Measurements from ENCODE around the gene TRAPPC3. TPM values are rescaled to one million over a fixed set of nuclear protein-coding genes. Genes with fewer than 3 reads are reported as not detected.

Gene TRAPPC3
- total and polyA plus RNA-seq, 2 experiments from 2014 or later, result 99.6 to 125 TPM

DNA sequence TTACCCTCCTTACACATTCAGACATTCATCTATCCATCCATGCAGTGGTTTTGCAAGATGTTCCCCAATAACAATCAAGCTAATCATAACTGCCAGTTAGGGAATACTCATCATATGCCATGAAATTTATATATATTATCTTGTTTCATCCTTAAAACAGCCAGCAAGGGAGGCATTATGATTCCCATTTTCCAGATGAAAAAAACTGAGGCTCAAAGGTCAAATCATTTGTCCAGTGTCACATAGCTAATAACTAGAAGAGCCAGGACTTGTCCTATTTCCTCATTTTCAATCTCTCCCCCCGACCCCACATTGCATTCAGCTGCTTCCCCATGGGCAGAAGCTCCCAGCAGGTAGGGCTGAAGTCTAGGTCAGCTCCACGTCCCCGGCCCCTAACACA lies 17.3 kb downstream of the TRAPPC3 start:
- H3K36me3 ChIP-seq, result peaks cover 4% of the 10 kb centered on the region
- no peak overlapping the region for H3K27ac ChIP-seq
- no peaks in the 10 kb centered on the region for H3K9me3 ChIP-seq (ENCODE audit: low read depth)
- no peaks in the 10 kb centered on the region for H3K4me1 ChIP-seq (ENCODE audit: low read depth)
- H3K27me3 ChIP-seq, result no peaks in the 10 kb centered on the region
- TF ChIP-seq, protein P1, sequence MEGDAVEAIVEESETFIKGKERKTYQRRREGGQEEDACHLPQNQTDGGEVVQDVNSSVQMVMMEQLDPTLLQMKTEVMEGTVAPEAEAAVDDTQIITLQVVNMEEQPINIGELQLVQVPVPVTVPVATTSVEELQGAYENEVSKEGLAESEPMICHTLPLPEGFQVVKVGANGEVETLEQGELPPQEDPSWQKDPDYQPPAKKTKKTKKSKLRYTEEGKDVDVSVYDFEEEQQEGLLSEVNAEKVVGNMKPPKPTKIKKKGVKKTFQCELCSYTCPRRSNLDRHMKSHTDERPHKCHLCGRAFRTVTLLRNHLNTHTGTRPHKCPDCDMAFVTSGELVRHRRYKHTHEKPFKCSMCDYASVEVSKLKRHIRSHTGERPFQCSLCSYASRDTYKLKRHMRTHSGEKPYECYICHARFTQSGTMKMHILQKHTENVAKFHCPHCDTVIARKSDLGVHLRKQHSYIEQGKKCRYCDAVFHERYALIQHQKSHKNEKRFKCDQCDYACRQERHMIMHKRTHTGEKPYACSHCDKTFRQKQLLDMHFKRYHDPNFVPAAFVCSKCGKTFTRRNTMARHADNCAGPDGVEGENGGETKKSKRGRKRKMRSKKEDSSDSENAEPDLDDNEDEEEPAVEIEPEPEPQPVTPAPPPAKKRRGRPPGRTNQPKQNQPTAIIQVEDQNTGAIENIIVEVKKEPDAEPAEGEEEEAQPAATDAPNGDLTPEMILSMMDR (IDR thresholded peaks at IDR 0.05; ENCODE audit: low read depth, low read length), result no peak
- no peak for DNase-seq (ENCODE audit: low read depth in 1 of 2, low spot score in 1 of 2)
- no peak overlapping the region for H3K4me3 ChIP-seq

DNA sequence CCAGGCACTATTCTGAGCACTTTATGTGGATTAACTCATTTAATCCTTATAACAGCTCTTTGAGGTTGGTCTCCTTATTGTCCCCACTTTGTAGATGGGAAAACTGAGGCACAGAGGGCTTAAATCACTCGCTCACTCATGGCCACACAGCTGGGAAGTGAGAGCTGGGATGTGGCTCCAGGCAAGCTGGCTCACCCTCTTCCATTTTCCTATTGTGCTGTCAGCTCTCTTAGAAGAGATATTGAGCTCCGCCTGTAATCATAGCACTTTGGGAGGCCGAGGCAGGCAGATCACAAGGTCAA lies 20.4 kb downstream of the TRAPPC3 start:
- Histone ChIP-seq H3K27me3 (peaks cover 27% of the 10 kb centered on the region), H3K9me3 (ENCODE audit: low read depth) (no peaks in the 10 kb centered on the region), H3K27ac (no peak overlapping the region), H3K4me1 (ENCODE audit: low read depth) (no peaks in the 10 kb centered on the region), H3K36me3 (no peaks in the 10 kb centered on the region), H3K4me3 (no peak overlapping the region)
- DNase-seq (ENCODE audit: low read depth in 1 of 2, low spot score in 1 of 2), result no peak
- TF ChIP-seq, protein P1 (IDR thresholded peaks at IDR 0.05; ENCODE audit: low read depth, low read length), result no peak

DNA sequence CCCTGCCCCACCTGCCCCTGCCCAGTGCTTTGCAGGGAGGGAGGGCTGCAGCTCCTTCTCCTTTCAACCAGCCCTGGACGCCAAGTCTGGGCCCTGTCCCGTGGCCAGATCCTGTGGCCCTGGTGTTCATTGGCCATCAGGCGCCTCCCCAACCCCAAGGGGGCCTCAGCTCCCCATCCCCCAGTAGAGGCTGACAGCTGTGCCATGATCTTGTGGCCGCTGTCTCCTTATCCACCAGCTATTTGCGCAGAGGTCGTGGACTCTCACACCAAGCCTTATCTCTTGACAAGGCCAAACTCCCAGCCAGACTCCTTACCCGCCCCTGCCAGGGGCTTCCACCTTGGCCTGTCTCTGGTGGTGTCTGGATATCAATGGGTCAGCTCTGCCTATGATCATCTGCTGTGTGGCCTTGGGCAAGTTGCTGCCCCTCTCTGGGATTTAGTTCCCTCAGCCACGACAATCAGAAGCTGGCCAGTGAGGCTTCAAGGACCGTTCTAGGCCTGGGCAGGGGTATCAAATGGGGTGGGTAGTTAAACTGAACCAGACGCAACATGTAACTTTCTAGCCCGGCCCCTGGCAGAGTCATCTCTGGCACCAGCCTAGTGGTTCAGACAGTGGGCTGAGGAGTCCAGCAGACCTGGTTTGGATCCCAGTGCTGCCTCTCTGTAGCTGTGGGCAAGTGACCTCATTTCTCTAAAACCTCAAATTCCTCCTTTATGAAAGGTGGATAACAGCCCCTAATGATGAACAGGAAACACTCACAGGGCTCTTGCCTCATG lies 21.0 kb downstream of the TRAPPC3 start:
- DNase-seq (ENCODE audit: low read depth in 1 of 2, low spot score in 1 of 2), result peak in 1 of 2 donors; percentile 53
- no peak overlapping the region for H3K27ac ChIP-seq

DNA sequence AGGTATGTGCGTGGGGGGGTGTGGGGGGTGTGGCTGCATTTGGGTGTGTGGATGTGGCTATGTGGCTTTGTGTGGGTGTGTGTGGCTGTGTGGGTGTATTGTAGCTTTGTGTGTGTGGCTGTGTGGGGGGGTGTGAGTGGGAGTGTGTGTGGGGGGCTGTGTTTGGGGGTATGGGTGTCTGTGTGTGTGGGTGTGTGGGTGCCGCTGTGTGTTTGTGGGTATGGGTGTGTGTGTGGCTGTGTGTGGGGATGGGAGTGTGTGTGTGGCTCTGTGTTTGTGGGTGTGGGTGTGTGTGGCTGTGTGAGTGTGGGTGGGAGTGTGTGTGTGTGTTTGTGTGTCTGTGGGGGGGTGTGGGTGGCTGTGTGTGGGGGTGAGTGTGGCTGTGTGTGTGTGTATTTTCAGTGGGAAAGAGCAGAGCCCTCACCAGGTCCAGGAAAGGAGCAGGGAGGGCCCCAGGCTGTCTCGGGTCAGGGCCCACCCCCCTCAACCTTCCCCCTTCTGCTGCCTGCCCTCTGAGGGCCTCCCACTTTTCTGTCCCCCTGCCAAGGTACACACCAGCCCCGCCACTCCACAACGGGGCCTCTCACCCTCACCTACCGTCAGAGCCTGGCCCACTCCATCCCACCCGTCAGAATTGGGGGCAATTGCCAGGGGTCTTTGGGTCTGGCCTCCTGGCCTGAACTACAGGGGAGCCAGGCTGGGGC lies 22.3 kb downstream of the TRAPPC3 start:
- no peak overlapping the region for H3K4me3 ChIP-seq
- H3K27ac ChIP-seq, result no peak overlapping the region
- no peaks in the 10 kb centered on the region for H3K9me3 ChIP-seq (ENCODE audit: low read depth)
- peaks cover 46% of the 10 kb centered on the region for H3K27me3 ChIP-seq
- no peaks in the 10 kb centered on the region for H3K4me1 ChIP-seq (ENCODE audit: low read depth)
- TF ChIP-seq, protein P1 (IDR thresholded peaks at IDR 0.05; ENCODE audit: low read depth, low read length), result no peak
- H3K36me3 ChIP-seq, result no peaks in the 10 kb centered on the region
- no peak for DNase-seq (ENCODE audit: low read depth in 1 of 2, low spot score in 1 of 2)

More for the DNA sequence above, 21.0 kb downstream of the TRAPPC3 start:
- Histone ChIP-seq H3K27me3 (peaks cover 32% of the 10 kb centered on the region), H3K4me1 (ENCODE audit: low read depth) (no peaks in the 10 kb centered on the region), H3K9me3 (ENCODE audit: low read depth) (no peaks in the 10 kb centered on the region), H3K36me3 (no peaks in the 10 kb centered on the region), H3K4me3 (no peak overlapping the region)
- TF ChIP-seq, protein P1 (IDR thresholded peaks at IDR 0.05; ENCODE audit: low read depth, low read length), result no peak

DNA sequence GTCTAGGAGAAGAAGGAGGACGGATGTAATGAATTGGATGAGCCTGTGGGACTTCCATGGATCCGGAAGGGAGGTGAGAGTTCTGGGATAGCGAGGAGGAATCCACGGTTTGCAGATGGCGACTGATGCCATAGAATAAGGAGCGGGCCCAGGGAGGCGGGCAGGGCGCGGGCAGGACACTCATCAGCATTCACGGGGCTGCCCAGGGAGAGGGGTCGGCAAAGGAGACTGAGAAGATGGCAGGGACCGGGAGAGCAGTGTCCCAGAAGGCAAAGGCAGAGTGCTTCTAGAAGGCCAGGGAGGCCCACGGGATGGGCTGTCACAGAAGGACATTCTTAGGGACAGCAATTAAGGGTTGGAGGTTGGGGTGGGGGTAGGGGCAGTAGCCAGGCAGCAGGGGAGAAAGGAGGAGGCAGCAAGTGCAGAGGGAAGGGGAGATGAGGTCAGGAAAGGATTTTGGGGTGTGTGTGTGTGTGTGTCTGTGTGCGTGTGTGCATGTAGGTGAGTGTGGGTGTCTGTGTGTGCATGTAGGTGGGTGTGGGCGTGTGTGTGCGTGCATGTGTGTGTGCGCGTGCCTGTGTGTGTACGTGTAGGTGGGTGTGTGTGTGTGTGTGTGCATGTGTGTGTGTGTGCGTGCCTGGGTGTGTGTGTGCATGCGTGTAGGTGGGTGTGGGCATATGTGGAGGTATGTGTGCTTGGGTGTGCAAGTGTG lies 23.1 kb downstream of the TRAPPC3 start:
- Histone ChIP-seq H3K27ac (no peak overlapping the region), H3K27me3 (peaks cover 49% of the 10 kb centered on the region), H3K4me3 (no peak overlapping the region), H3K36me3 (no peaks in the 10 kb centered on the region), H3K9me3 (ENCODE audit: low read depth) (no peaks in the 10 kb centered on the region), H3K4me1 (ENCODE audit: low read depth) (no peaks in the 10 kb centered on the region)
- no peak for DNase-seq (ENCODE audit: low read depth in 1 of 2, low spot score in 1 of 2)
- TF ChIP-seq, protein P1 (IDR thresholded peaks at IDR 0.05; ENCODE audit: low read depth, low read length), result no peak
